CD8-positive, alpha-beta memory T cell (primary cell): ENCODE results near the gene DAB2IP. TPM values are rescaled to one million over a fixed set of nuclear protein-coding genes. Genes with fewer than 3 reads are reported as not detected.
A peak's percentile ranks its signal among the peaks of the same experiment; 100 is the strongest.

Experiments used
- CTCF ChIA-PET: fragments of 350-600 bp; sonication (Branson Sonifier 250); formaldehyde crosslinking; loops from one replicate; lab custom pipeline; 2021; ENCODE audit warnings: antibody characterized with exemption; lab: Charles Lee
- POLR2A ChIA-PET: fragments of 350-600 bp; sonication (Branson Sonifier 250); formaldehyde crosslinking; loops from one replicate; lab custom pipeline; 2021; ENCODE audit warnings: antibody characterized with exemption; lab: Charles Lee
- DNase-seq, 5 donors: peaks; one replicate each; pipeline versions ENCODE4 v3.0.0 to v3.0.0-alpha.2; 2020 to 2022; ENCODE audit warnings: mixed read lengths in 1 of 5
- H3K27ac ChIP-seq: one replicate; pipeline ENCODE4 v1.7.0; 2013; ENCODE audit warnings: low read depth, mild to moderate bottlenecking, low read length, moderate library complexity
- H3K27me3 ChIP-seq: 2 replicates; pipeline ENCODE4 v1.7.0; 2013; ENCODE audit warnings: low read length, mild to moderate bottlenecking; ENCODE audit not compliant: insufficient read depth, poor library complexity, severe bottlenecking
- H3K36me3 ChIP-seq: 2 replicates; pipeline ENCODE4 v1.7.0; 2013; ENCODE audit warnings: mild to moderate bottlenecking, low read length, moderate library complexity; ENCODE audit not compliant: insufficient read depth
- H3K4me1 ChIP-seq: 2 replicates; pipeline ENCODE4 v1.7.0; 2013; ENCODE audit warnings: mild to moderate bottlenecking, low read length, moderate library complexity; ENCODE audit not compliant: insufficient read depth
- H3K4me3 ChIP-seq: 2 replicates; pipeline ENCODE4 v1.7.0; 2013; ENCODE audit warnings: mild to moderate bottlenecking, low read length
- H3K9me3 ChIP-seq: 2 replicates; pipeline ENCODE4 v1.7.0; 2013; ENCODE audit warnings: mild to moderate bottlenecking, low read length
- H3K27ac Mint-ChIP-seq, 8 donors: one replicate each; pipeline ENCODE4 v1.8.0; 2020 to 2021; ENCODE audit warnings: mixed read lengths in 8 of 8, mild to moderate bottlenecking in 6 of 8, inconsistent platforms in 3 of 8, moderate library complexity in 3 of 8
- H3K27me3 Mint-ChIP-seq, 2 donors: one replicate each; pipeline ENCODE4 v1.8.0; 2020 to 2021; ENCODE audit warnings: mixed read lengths in 2 of 2, mild to moderate bottlenecking in 1 of 2, moderate library complexity in 1 of 2
- H3K36me3 Mint-ChIP-seq, 3 donors: one replicate each; pipeline ENCODE4 v1.8.0; 2020 to 2021; ENCODE audit warnings: mixed read lengths in 3 of 3, inconsistent platforms in 1 of 3, mild to moderate bottlenecking in 1 of 3
- H3K4me1 Mint-ChIP-seq, 3 donors: one replicate each; pipeline ENCODE4 v1.8.0; 2020 to 2021; ENCODE audit warnings: mixed read lengths in 3 of 3, inconsistent platforms in 1 of 3, mild to moderate bottlenecking in 1 of 3
- H3K4me3 Mint-ChIP-seq, 7 donors: one replicate each; pipeline ENCODE4 v1.8.0; 2020 to 2021; ENCODE audit warnings: mixed read lengths in 7 of 7, mild to moderate bottlenecking in 6 of 7, moderate library complexity in 4 of 7, inconsistent platforms in 2 of 7
- H3K9me3 Mint-ChIP-seq, 5 donors: one replicate each; pipeline ENCODE4 v1.8.0; 2020 to 2022; ENCODE audit warnings: mixed read lengths in 5 of 5, mild to moderate bottlenecking in 3 of 5, moderate library complexity in 2 of 5, inconsistent platforms in 1 of 5
- polyA plus RNA-seq: library from polyadenylated mRNA; unstranded; fragments of 300-500 nt; fragmentation: Illumina TruSeq; gene quantifications from one replicate; pipeline ENCODE4 v1.2.3, GENCODE V29; 2021
- total RNA-seq, 2 experiments: library from RNA; stranded (reverse); gene quantifications; one replicate each; pipeline ENCODE4 v1.2.3, GENCODE V29; 2021

Gene DAB2IP
- total and polyA plus RNA-seq, 3 experiments from 2014 or later: 0.15 to 0.41 (median 0.27) TPM

DNA sequence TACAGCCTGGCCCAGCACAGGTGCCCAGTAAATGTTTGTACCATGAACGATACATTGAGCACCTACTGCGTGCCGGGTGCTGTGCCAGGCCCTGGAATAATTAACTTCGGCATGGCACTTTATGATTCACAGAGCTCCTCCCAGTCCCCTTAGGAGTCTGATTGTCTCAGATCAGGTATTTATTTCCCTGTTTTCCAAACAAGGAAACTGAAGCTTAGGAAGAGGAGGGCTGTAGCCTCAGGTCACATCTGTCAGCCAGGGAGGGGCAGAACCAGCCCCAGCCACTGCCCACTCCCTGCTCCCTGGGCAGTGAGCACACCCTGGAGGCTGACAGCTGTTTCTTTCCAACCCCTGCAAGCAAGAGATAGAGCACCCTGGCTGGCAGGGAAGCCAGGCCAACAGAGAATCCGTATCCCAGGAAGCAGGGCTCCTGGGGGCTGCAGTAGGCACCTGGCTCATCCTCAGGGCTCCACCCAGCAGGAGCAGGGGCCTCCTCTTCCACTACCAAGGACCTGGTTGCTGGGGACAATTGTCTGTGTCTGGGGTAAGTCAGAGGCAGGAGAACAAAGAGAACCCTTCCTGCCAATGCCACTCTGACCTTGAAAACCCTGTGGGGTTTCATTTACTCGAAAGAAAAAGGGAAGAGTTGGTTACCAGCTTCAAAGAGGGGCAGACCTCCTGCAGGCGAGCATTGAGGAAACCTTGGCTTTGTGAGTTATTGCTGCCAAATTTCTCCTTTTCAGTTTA, 69.0 kb downstream of the DAB2IP start:
- Histone ChIP-seq H3K27me3 (no peaks in the 10 kb centered on the region), H3K4me1 (no peaks in the 10 kb centered on the region), H3K9me3 (no peaks in the 10 kb centered on the region), H3K36me3 (no peaks in the 10 kb centered on the region), H3K4me3 (no peak overlapping the region), H3K27ac (no peak overlapping the region)
- Mint-ChIP-seq H3K4me1 (peaks cover 0 to 2% (median 0%) of the 10 kb centered on the region in 3 donors), H3K9me3 (no peaks in the 10 kb centered on the region), H3K27me3 (peaks cover 0 to 3% of the 10 kb centered on the region in 2 donors), H3K4me3 (no peak overlapping the region), H3K27ac (peak overlapping the region in 1 of 8 donors; percentile 63), H3K36me3 (no peaks in the 10 kb centered on the region)
- DNase-seq: no peak
- ChIA-PET POLR2A (no interaction called here), CTCF (no interaction called here)

- H3K36me3 ChIP-seq: no peaks in the 10 kb centered on the region
- H3K27me3 Mint-ChIP-seq: peaks cover 0 to 3% of the 10 kb centered on the region in 2 donors
- peaks cover 0 to 2% (median 0%) of the 10 kb centered on the region in 3 donors for H3K4me1 Mint-ChIP-seq
- no peak for DNase-seq
- H3K27ac Mint-ChIP-seq: peak overlapping the region in 3 of 8 donors; percentile 25 to 63 (median 55)
- no peak overlapping the region for H3K4me3 ChIP-seq
- H3K27me3 ChIP-seq: no peaks in the 10 kb centered on the region
- POLR2A ChIA-PET: no interaction called here
- no peak overlapping the region for H3K4me3 Mint-ChIP-seq
- no peaks in the 10 kb centered on the region for H3K36me3 Mint-ChIP-seq
- H3K9me3 Mint-ChIP-seq: no peaks in the 10 kb centered on the region
- H3K9me3 ChIP-seq: no peaks in the 10 kb centered on the region
- no peaks in the 10 kb centered on the region for H3K4me1 ChIP-seq
- H3K27ac ChIP-seq: no peak overlapping the region
- CTCF ChIA-PET: no interaction called here
These were observed 69.6 kb downstream of the DAB2IP start for GRCh38 chr9:121721058-121721350.

DNA sequence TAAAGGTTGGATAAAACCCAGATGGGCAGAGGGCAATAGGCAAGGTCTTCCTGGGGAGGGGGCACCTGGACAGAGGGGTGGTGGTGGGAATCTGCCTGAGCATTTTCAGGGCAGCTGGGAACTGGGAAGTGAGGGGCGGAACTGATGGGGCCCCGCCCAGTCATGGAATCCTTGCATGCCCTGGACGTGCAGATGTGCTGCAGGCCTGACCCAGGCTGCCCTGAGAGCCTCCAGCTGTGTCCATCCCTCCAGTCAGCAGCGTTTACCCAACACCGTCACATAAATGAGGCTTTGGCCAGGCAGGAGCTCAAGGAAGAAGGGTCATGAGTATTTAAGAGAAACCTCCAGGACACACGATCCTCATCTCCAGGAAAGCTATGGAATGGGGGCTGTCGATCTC, 70.3 kb downstream of the DAB2IP start:
- Mint-ChIP-seq H3K36me3 (no peaks in the 10 kb centered on the region), H3K4me3 (no peak overlapping the region), H3K27ac (no peak overlapping the region), H3K9me3 (no peaks in the 10 kb centered on the region), H3K4me1 (peaks cover 0 to 2% (median 0%) of the 10 kb centered on the region in 3 donors), H3K27me3 (peaks cover 0 to 3% of the 10 kb centered on the region in 2 donors)
- H3K27ac ChIP-seq: no peak overlapping the region
- CTCF ChIA-PET: no interaction called here
- no peaks in the 10 kb centered on the region for H3K27me3 ChIP-seq
- no peaks in the 10 kb centered on the region for H3K4me1 ChIP-seq
- H3K36me3 ChIP-seq: no peaks in the 10 kb centered on the region
- POLR2A ChIA-PET: no interaction called here
- DNase-seq: no peak
- H3K9me3 ChIP-seq: no peaks in the 10 kb centered on the region
- no peak overlapping the region for H3K4me3 ChIP-seq

- H3K9me3 Mint-ChIP-seq: no peaks in the 10 kb centered on the region
- Histone ChIP-seq H3K4me3 (no peak overlapping the region), H3K9me3 (no peaks in the 10 kb centered on the region), H3K27me3 (no peaks in the 10 kb centered on the region), H3K4me1 (no peaks in the 10 kb centered on the region), H3K27ac (no peak overlapping the region), H3K36me3 (no peaks in the 10 kb centered on the region)
- H3K27ac Mint-ChIP-seq: peak overlapping the region in 1 of 8 donors; percentile 43
- POLR2A ChIA-PET: no interaction called here
- peaks cover 0 to 2% of the 10 kb centered on the region in 2 donors for H3K27me3 Mint-ChIP-seq
- H3K4me3 Mint-ChIP-seq: no peak overlapping the region
- DNase-seq: no peak
- H3K36me3 Mint-ChIP-seq: no peaks in the 10 kb centered on the region
- CTCF ChIA-PET: no interaction called here
- H3K4me1 Mint-ChIP-seq: peaks cover 0 to 2% (median 0%) of the 10 kb centered on the region in 3 donors
These were observed 73.8 kb downstream of the DAB2IP start for GRCh38 chr9:121725008-121725775.

DNA sequence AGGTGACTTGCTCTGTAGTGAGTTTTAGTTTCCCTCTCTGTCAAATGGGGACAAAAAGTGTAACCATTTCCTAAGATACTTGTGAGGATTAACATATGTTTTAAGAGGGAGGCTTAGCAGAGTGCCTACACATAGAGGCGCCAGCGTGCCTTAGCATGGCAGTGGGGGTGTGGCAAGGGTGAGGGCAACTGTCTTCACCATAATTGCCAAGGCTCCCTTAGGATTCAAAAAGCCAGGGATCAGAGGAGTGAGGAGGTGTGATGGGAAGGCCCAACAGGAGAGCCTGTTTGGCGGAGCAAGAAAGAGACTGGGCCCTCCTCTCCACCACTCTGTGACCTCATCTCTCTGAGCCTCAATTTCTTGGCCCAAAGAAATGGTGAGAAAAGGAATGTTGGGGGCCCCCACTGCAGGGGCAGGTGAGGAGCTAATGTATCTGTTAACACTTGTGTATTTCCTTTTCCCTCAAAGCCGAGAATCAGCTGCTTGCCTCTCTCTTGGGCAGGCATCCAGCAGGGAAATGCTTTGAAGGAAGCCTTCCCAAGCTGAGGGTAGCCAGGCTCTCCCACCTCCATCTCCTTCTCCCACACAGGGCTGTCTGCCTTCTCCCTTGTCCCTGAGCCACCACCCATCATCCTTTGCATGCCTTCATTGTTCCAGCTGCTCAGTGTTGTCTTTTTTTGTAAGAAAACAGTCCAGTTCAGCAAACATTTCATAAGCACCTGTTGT, 76.0 kb downstream of the DAB2IP start:
- Histone ChIP-seq H3K4me1 (peaks cover 9% of the 10 kb centered on the region), H3K27ac (no peak overlapping the region), H3K36me3 (no peaks in the 10 kb centered on the region), H3K9me3 (no peaks in the 10 kb centered on the region), H3K4me3 (no peak overlapping the region), H3K27me3 (no peaks in the 10 kb centered on the region)
- Mint-ChIP-seq H3K27ac (peak overlapping the region in 2 of 8 donors; percentile 24 to 64), H3K36me3 (no peaks in the 10 kb centered on the region), H3K4me3 (no peak overlapping the region), H3K27me3 (peaks cover 0 to 2% of the 10 kb centered on the region in 2 donors), H3K4me1 (peaks cover 10 to 17% (median 14%) of the 10 kb centered on the region in 3 donors), H3K9me3 (no peaks in the 10 kb centered on the region)
- ChIA-PET POLR2A (no interaction called here), CTCF (no interaction called here)
- DNase-seq: no peak

DNA sequence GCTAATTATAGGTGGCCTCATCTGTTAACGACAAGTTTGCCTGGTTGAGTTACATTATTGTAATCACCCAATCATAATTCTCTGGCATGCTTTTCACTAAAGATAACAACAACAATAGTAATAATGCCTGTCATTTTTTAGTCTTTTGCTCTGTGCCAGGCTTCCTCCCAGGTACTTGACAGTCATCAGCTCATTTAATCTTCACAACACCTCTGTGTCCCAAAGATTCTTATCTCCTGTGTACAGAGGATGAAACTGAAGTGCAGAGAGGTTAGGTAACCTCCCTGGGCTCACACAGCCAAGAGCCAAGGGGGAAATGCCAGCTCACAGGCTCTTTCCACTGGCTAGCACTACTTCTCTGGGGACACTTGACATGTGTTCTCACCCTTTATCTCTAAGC, 77.5 kb downstream of the DAB2IP start:
- Histone ChIP-seq H3K36me3 (no peaks in the 10 kb centered on the region), H3K4me3 (no peak overlapping the region), H3K4me1 (peaks cover 19% of the 10 kb centered on the region), H3K9me3 (no peaks in the 10 kb centered on the region), H3K27ac (no peak overlapping the region), H3K27me3 (no peaks in the 10 kb centered on the region)
- Mint-ChIP-seq H3K4me3 (no peak overlapping the region), H3K27ac (peak overlapping the region in 6 of 8 donors; percentile 17 to 82 (median 56)), H3K9me3 (no peaks in the 10 kb centered on the region), H3K36me3 (no peaks in the 10 kb centered on the region), H3K27me3 (peaks cover 0 to 2% of the 10 kb centered on the region in 2 donors), H3K4me1 (peaks cover 24 to 30% (median 27%) of the 10 kb centered on the region in 3 donors)
- POLR2A ChIA-PET: no interaction called here
- CTCF ChIA-PET: no interaction called here
- no peak for DNase-seq

GRCh38 chr9:121729769-121730562, 78.5 kb downstream of the DAB2IP start:
- H3K27me3 Mint-ChIP-seq: peaks cover 0 to 6% of the 10 kb centered on the region in 2 donors
- Histone ChIP-seq H3K4me3 (no peak overlapping the region), H3K27me3 (no peaks in the 10 kb centered on the region), H3K27ac (no peak overlapping the region), H3K9me3 (no peaks in the 10 kb centered on the region), H3K36me3 (no peaks in the 10 kb centered on the region), H3K4me1 (peaks cover 19% of the 10 kb centered on the region)
- H3K9me3 Mint-ChIP-seq: no peaks in the 10 kb centered on the region
- ChIA-PET CTCF (no interaction called here), POLR2A (no interaction called here)
- no peaks in the 10 kb centered on the region for H3K36me3 Mint-ChIP-seq
- H3K27ac Mint-ChIP-seq: peak overlapping the region in 3 of 8 donors; percentile 38 to 96 (median 79)
- no peak for DNase-seq
- peaks cover 28 to 35% (median 31%) of the 10 kb centered on the region in 3 donors for H3K4me1 Mint-ChIP-seq
- peak overlapping the region in 1 of 7 donors; percentile 44 for H3K4me3 Mint-ChIP-seq
